Fibroblast of villous mesenchyme (primary cell): ENCODE data around the gene APMAP. TPM values are rescaled to one million over a fixed set of nuclear protein-coding genes. Genes with fewer than 3 reads are reported as not detected.
A peak's percentile ranks its signal among the peaks of the same experiment; 100 is the strongest.

ENCODE experiments used
- DNase-seq: peaks from one replicate; pipeline ENCODE4 v3.0.0-alpha.2; 2010; ENCODE audit warnings: low read depth
- H3K4me3 ChIP-seq: 2 replicates; pipeline ENCODE4 v1.5.1; 2011; ENCODE audit warnings: low read depth, mild to moderate bottlenecking, low read length
- total RNA-seq: library from RNA; depleted of rRNA; stranded (reverse); fragments of >200 nt; gene quantifications from 2 replicates; pipeline ENCODE4 v1.2.3, GENCODE V29; 2012
- TF ChIP-seq, protein P1 (sequence below): IDR thresholded peaks from 2 replicates; pipeline ENCODE4 v1.5.1; 2012; ENCODE audit warnings: low read depth, mild to moderate bottlenecking, low read length; ENCODE audit not compliant: insufficient read depth

The APMAP gene
- total RNA-seq, 1 donor, result 81.2 TPM

DNA sequence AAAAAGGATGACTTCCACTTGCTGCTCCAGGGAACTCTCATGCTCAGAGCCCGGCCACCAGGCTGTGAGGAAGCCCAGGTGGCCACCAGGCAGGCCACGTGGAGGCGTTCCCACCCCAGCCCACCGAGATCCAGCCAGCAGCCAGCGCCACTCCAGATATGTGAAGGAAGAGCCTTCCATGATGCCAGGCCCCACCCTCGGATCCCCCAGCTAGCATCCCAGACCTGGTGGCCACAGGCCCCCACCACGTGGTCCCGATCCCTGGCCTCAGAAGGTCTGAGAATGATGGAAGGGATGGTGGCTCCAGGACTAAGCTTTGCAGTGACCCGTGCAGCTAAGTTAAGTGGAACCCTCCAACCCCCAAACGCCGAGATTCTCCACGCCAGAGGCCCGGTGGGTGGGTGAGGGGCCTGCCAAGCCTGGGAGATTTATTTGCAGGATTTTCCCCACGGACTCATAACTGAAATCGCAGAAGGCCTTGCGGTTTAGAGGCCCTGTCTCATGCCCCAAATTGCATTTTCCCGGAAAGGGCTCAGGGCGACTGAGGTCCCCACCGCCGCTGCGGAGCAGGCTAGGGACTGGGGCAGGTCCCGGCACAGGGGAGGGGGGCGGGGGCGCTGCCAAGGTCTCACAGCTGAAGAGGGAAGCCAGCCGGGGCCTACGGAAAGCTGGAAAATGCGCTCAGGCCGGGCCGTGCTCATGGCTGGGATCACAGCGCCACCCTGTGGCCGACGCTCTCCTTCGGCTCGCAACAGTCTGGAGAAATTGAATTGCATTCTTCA, 74.6 kb downstream of the APMAP start:
- TF ChIP-seq, protein P1, sequence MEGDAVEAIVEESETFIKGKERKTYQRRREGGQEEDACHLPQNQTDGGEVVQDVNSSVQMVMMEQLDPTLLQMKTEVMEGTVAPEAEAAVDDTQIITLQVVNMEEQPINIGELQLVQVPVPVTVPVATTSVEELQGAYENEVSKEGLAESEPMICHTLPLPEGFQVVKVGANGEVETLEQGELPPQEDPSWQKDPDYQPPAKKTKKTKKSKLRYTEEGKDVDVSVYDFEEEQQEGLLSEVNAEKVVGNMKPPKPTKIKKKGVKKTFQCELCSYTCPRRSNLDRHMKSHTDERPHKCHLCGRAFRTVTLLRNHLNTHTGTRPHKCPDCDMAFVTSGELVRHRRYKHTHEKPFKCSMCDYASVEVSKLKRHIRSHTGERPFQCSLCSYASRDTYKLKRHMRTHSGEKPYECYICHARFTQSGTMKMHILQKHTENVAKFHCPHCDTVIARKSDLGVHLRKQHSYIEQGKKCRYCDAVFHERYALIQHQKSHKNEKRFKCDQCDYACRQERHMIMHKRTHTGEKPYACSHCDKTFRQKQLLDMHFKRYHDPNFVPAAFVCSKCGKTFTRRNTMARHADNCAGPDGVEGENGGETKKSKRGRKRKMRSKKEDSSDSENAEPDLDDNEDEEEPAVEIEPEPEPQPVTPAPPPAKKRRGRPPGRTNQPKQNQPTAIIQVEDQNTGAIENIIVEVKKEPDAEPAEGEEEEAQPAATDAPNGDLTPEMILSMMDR, result peak; percentile 88
- no peak overlapping the region for H3K4me3 ChIP-seq
- DNase-seq, result peak; percentile 61

DNA sequence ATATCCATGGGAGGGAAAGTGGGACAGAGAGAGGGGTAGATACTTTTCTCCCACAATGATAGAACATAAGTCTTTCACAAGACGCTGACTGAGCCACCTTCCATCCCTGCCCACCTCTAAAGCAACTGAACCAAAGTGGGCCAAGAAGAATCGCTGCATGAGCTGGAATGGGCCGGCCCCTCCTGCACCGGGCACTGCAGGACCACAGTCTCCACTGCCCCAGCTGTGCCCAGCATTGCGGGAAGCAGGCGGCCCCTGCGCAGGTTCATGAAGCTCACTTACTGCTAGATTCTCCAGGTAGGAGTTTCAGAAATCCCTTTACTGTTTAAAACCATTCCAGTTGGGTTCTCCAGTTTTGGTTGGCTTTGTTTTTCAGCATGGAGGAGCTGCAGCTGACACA, 75.5 kb downstream of the APMAP start:
- TF ChIP-seq, protein P1, result no peak
- H3K4me3 ChIP-seq, result no peak overlapping the region
- no peak for DNase-seq

DNA sequence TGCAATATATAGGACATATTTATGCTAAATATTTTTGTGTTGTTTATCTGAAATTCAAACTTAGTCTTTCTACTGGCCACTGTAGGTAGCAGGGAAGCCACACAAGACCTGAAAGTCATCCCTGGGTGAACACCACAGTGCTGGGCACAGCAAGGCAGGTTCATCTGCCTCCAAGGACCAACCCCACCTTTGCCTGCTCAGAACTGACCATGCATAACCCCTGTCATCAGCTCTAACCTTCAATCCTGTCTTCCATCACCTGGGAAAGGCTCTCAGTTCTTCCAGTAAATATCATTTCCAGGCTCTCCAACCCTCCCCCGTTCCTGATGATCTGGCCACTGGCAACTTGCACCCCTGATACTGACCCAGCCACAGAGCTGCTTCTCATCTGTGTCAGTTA, 76.1 kb downstream of the APMAP start:
- TF ChIP-seq, protein P1, result no peak
- no peak overlapping the region for H3K4me3 ChIP-seq
- no peak for DNase-seq

DNA sequence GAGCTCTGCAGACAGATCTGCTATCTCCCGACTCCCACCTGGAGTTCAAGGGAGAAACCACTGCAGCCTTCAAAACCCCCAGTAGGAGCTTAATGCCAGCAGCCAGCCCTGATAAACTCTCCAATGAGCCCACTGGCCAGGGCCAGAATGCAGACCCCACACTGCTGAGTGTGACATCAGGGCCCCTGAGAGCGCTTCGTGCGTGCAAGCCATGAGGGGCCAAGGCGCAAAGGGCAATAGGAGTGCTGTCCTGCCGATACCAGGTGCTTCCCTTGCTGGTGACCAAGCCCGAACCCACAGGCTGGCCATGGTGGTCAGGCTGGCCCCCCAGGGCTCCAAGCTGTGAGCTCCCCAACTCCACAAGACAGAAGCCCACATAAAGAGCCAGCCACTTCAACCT, 76.7 kb downstream of the APMAP start:
- no peak overlapping the region for H3K4me3 ChIP-seq
- DNase-seq, result no peak
- TF ChIP-seq, protein P1, result no peak

DNA sequence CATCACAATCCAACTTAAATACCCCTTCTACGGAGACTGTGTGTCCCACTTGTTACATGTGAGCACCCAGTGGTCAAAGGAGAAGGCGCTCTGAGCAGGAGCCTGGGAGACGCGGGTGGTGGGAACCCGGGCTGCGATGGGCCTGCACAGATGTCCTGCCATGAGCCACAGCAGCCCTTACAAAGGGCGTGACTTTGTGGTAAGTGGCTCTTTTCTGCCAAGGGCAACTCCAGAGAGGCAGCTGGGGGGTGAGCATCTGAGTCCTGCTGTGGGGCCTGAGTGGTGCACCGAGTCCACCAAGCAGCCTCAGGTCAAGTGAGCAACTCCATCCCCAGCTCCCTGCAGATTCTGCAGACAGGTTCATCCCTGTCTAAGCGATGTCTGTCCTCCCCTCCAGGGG, 77.1 kb downstream of the APMAP start:
- TF ChIP-seq, protein P1, result no peak
- no peak overlapping the region for H3K4me3 ChIP-seq
- DNase-seq, result no peak

DNA sequence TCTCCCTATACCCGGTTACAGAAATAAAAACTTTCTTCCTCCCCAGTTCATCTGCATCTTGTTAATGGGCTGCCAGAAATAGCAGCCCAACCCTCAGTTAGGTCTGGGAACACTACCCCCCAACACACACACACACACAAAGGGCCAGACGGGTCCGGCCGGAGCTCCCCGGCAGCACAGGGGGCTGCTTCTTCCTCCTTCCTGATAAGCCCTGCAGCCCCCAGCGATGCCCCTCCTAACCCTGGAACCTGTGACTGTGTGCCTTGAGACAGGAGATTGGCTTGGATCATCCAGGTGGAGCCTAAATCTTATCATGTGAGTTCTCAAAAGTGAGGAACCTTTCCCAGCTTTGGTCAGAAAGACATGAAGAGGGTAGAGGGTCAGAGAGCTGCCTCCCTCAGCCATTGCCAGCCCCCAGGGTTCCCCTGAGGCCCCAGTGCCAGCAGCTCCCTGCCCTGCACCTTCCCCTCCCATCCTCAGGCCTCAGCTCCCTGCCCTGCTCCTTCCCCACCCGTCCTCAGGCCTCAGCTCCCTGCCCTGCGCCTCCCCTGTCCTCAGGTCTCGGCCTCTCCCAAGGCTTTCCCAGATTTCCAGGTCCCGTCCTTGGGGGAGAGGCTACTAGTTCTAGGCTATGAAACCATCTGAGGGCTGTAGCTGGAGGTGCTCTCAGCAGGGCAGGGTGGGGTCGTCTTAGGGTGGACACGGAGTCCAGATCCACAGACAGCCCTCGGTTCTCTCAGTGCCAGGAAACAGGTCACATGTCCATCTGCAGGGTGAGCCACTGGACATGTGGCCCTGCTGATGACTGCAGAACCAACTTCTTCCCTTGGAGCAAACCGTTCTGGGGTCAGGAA, 77.9 kb downstream of the APMAP start:
- DNase-seq, result no peak
- H3K4me3 ChIP-seq, result no peak overlapping the region
- TF ChIP-seq, protein P1, result no peak
